HCT116 (cell line): ENCODE data around the gene TJP3. TPM values are rescaled to one million over a fixed set of nuclear protein-coding genes. Genes with fewer than 3 reads are reported as not detected.
A peak's percentile ranks its signal among the peaks of the same experiment; 100 is the strongest.

Experiments
- ATAC-seq: fragments of 200-7000 bp; cut with Tn5 transposase; 2 replicates; pipeline ENCODE4 v1.9.1; 2020; ENCODE audit warnings: mild to moderate bottlenecking, moderate library complexity
- BruUV-seq: library from RNA; stranded (reverse); fragments of 400-500 nt; replicated peaks from 2 replicates; lab custom pipeline; 2021; lab: Mats Ljungman, UMichigan
- CTCF ChIA-PET: fragments of 300-600 bp; sonication (Branson Sonifier 250); formaldehyde crosslinking; loops from one replicate; lab custom pipeline; 2021; ENCODE audit warnings: antibody characterized with exemption; lab: Charles Lee
- POLR2A ChIA-PET: fragments of 300-600, 350-600 bp; sonication (Branson Sonifier 250); formaldehyde crosslinking; loops from one replicate; lab custom pipeline; 2021; ENCODE audit warnings: antibody characterized with exemption; lab: Charles Lee
- RAD21 ChIA-PET, 2 experiments: fragments of 300-600 bp; sonication (Branson Sonifier 250); formaldehyde crosslinking; loops; one replicate each; lab custom pipeline; 2023; ENCODE audit warnings: low total read pairs in 2 of 2; ENCODE audit not compliant: uncharacterized antibody in 2 of 2, unreplicated experiment in 2 of 2, low non-redundant PET in 1 of 2; lab: Charles Lee
- DNase-seq: peaks from one replicate; pipeline ENCODE4 v3.0.0-alpha.2; 2010; ENCODE audit warnings: low read depth, low spot score
- H2AFZ ChIP-seq: fragments of 200-600 bp; shearing (Covaris generic), sonication (generic); 2 replicates; pipeline ENCODE4 v1.6.1; 2017; ENCODE audit warnings: low read depth, mixed run types, mixed read lengths, antibody characterized with exemption, low read length; ENCODE audit not compliant: poor library complexity, severe bottlenecking
- H3K27ac ChIP-seq: 2 replicates; pipeline ENCODE4 v1.5.1; 2012; ENCODE audit warnings: low read depth, low read length
- H3K27me3 ChIP-seq: fragments of 200-600 bp; sonication (generic); 2 replicates; pipeline ENCODE4 v1.6.1; 2016; ENCODE audit warnings: mixed run types, low read length, mixed read lengths; ENCODE audit not compliant: insufficient read depth
- H3K36me3 ChIP-seq, 2 experiments: fragments of 200-500 bp in 1 of 2; fragments of 200-600 bp in 1 of 2; sonication (Bioruptor generic) in 1 of 2; sonication (generic) in 1 of 2; 2 replicates each; pipeline versions ENCODE4 v1.5.1 to v1.6.1; 2014 to 2016; ENCODE audit warnings: low read length in 2 of 2, inconsistent platforms in 1 of 2, mixed read lengths in 1 of 2, mixed run types in 1 of 2; ENCODE audit not compliant: insufficient read depth in 2 of 2, control insufficient read depth in 1 of 2
- H3K4me1 ChIP-seq, 2 experiments: fragments of 200-600 bp in 1 of 2; sonication (generic) in 1 of 2; 2 replicates each; pipeline versions ENCODE4 v1.5.1 to v1.6.1; 2012 to 2017; ENCODE audit warnings: low read length in 2 of 2, inconsistent platforms in 1 of 2, mild to moderate bottlenecking in 1 of 2, mixed read lengths in 1 of 2, mixed run types in 1 of 2, moderate library complexity in 1 of 2; ENCODE audit not compliant: insufficient read depth in 2 of 2, control insufficient read depth in 1 of 2
- H3K4me2 ChIP-seq: fragments of 200-600 bp; sonication (generic); 2 replicates; pipeline ENCODE4 v1.6.1; 2017; ENCODE audit warnings: mixed run types, low read length, mixed read lengths
- H3K4me3 ChIP-seq, 2 experiments: fragments of 200-600 bp in 1 of 2; sonication (generic) in 1 of 2; replicated peaks in 1 of 2; 2 replicates each; pipeline ENCODE4 v1.5.1; 2011 to 2016; ENCODE audit warnings: low read length in 2 of 2, control low read depth in 1 of 2, low read depth in 1 of 2, mild to moderate bottlenecking in 1 of 2, mixed read lengths in 1 of 2, mixed run types in 1 of 2
- H3K79me2 ChIP-seq: fragments of 200-600 bp; sonication (generic); 2 replicates; pipeline ENCODE4 v1.6.1; 2017; ENCODE audit warnings: mild to moderate bottlenecking, mixed run types, low read length, moderate library complexity, mixed read lengths; ENCODE audit not compliant: insufficient read depth
- H3K9ac ChIP-seq: fragments of 200-600 bp; sonication (generic); 2 replicates; pipeline ENCODE4 v1.6.1; 2016; ENCODE audit warnings: low read length, mixed read lengths
- H3K9me2 ChIP-seq: fragments of 200-600 bp; sonication (generic), shearing (Covaris generic); 2 replicates; pipeline ENCODE4 v1.6.1; 2017; ENCODE audit warnings: mixed run types, mild to moderate bottlenecking, moderate library complexity; ENCODE audit not compliant: insufficient read depth
- H3K9me3 ChIP-seq, 2 experiments: fragments of 200-500 bp in 1 of 2; fragments of 200-600 bp in 1 of 2; sonication (Bioruptor generic) in 1 of 2; sonication (generic) in 1 of 2; 2 replicates each; pipeline ENCODE4 v1.6.1; 2014 to 2017; ENCODE audit warnings: low read length in 2 of 2, mixed read lengths in 2 of 2, inconsistent platforms in 1 of 2, low read depth in 1 of 2, mild to moderate bottlenecking in 1 of 2, mixed run types in 1 of 2, moderate library complexity in 1 of 2; ENCODE audit not compliant: control insufficient read depth in 1 of 2, insufficient read depth in 1 of 2
- H4K20me1 ChIP-seq: fragments of 200-600 bp; sonication (generic), shearing (Covaris generic); 2 replicates; pipeline ENCODE4 v1.6.1; 2017; ENCODE audit warnings: mixed run types, mild to moderate bottlenecking, moderate library complexity; ENCODE audit not compliant: insufficient read depth
- ZFX ChIP-seq: fragments of 450-650 bp; IDR thresholded peaks from 2 replicates; pipeline ENCODE4 v1.6.1; 2017
- intact Hi-C: fragments of 100-400 bp; cut with micrococcal nuclease; formaldehyde crosslinking; loops from 2 replicates; pipeline ENCODE4 v1.10.0; 2022
- total RNA-seq: library from RNA; stranded (reverse); gene quantifications from one replicate; pipeline ENCODE4 v1.2.1, GENCODE V29; 2021; ENCODE audit not compliant: unreplicated experiment
- TF ChIP-seq, protein P1 (sequence below), 3 experiments: fragments of 200-600 bp in 1 of 3; sonication (generic) in 1 of 3; IDR thresholded peaks in 2 of 3; conservative IDR thresholded peaks in 1 of 3; 2 replicates each; pipeline ENCODE4 v1.5.1; 2012 to 2017; ENCODE audit warnings: low read depth in 2 of 3, low read length in 2 of 3, antibody characterized with exemption in 1 of 3, borderline replicate concordance in 1 of 3, control low read depth in 1 of 3, mild to moderate bottlenecking in 1 of 3, mixed read lengths in 1 of 3, mixed run types in 1 of 3, moderate library complexity in 1 of 3; ENCODE audit not compliant: insufficient read depth in 1 of 3

The TJP3 gene
- total RNA-seq, 1 experiment from 2014 or later, result 69.6 TPM

DNA sequence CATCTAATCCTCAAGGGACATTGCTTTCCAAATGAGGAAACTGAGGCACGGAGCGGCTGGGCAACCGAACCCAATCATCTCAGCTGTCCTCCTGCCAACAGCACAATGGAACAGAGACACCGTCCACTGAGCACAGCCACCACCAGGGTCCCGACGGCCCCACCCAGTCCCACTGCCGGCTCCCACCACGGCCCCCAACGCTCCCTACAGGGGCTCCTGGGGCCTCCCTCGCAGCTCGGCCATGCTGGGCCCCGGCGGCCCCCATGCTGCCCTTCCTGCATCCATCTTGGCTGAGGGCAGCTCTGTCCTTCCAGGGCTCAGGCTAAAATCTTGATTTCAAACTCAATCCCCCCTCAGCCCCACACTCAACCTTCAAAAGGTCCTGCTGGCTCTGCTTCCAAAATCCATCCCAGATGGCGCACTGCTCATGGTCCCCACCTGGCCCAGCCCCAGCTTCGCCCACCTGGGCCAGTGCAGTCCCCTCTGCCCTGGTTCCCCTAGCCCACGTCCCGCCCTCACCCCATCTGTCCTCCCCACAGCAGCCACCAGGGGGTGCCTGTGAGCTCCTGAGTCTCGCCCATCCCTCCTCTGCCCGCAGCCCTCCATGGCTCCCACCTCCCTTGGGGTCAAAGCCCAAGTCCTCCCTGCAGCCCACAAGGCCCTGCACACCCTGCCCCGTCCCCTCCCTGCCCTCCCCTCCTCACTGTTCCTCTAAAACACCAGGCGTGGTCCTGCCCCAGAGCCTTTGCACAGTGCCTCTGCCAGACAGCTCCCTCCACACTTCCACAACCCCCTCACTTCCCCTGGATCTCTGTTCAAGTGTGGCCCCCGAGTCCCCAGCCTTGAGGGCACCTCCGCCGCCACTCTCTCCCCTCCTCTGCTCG, 15.8 kb upstream of the TJP3 start:
- H3K4me1 ChIP-seq, result no peaks in the 10 kb centered on the region
- DNase-seq (no peak), ATAC-seq (peak; percentile 77)
- intact Hi-C loops, result no loop called here
- no peak overlapping the region for H3K9ac ChIP-seq
- no peak overlapping the region for H3K4me2 ChIP-seq
- no peaks in the 10 kb centered on the region for H4K20me1 ChIP-seq
- peaks cover 57% of the 10 kb centered on the region for H3K79me2 ChIP-seq
- no peak for TF ChIP-seq ZFX
- TF ChIP-seq, protein P1, sequence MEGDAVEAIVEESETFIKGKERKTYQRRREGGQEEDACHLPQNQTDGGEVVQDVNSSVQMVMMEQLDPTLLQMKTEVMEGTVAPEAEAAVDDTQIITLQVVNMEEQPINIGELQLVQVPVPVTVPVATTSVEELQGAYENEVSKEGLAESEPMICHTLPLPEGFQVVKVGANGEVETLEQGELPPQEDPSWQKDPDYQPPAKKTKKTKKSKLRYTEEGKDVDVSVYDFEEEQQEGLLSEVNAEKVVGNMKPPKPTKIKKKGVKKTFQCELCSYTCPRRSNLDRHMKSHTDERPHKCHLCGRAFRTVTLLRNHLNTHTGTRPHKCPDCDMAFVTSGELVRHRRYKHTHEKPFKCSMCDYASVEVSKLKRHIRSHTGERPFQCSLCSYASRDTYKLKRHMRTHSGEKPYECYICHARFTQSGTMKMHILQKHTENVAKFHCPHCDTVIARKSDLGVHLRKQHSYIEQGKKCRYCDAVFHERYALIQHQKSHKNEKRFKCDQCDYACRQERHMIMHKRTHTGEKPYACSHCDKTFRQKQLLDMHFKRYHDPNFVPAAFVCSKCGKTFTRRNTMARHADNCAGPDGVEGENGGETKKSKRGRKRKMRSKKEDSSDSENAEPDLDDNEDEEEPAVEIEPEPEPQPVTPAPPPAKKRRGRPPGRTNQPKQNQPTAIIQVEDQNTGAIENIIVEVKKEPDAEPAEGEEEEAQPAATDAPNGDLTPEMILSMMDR (IDR thresholded peaks at IDR 0.05 in 2 of 3, conservative IDR thresholded peaks at IDR 0.05 in 1 of 3; ENCODE audit: borderline replicate concordance in 1 of 3, insufficient read depth in 1 of 3, low read depth in 2 of 3, low read length in 2 of 3), result peak in 2 of 3 experiments; percentile 60 to 68; a peak in 5 of 6 replicates
- no peaks in the 10 kb centered on the region for H3K27me3 ChIP-seq
- no peak overlapping the region for H2AFZ ChIP-seq
- no peaks in the 10 kb centered on the region; a peak in 1 of 4 replicates for H3K36me3 ChIP-seq
- no peaks in the 10 kb centered on the region for H3K9me3 ChIP-seq
- CTCF ChIA-PET, result interaction anchor here (0.8 to 0.9 kb wide), 2 partner anchors 29 to 39 kb away, joined by 3 read pairs; no protein-coding TSS in a partner anchor
- no peak overlapping the region for H3K27ac ChIP-seq
- RAD21 ChIA-PET, result no interaction called here
- H3K4me3 ChIP-seq, result no peak overlapping the region
- H3K9me2 ChIP-seq, result no peaks in the 10 kb centered on the region
- POLR2A ChIA-PET, result no interaction called here
- no TSS peak for BruUV-seq
